ENCODE measurements around the gene TAS1R2. TPM values are rescaled to one million over a fixed set of nuclear protein-coding genes. Genes with fewer than 3 reads are reported as not detected.
A peak's percentile ranks its signal among the peaks of the same experiment; 100 is the strongest.

The TAS1R2 gene
- total RNA-seq, 5 donors from 2014 or later (not counting 1 experiment from before 2014, with no cell fraction given) = not detected

- Histone ChIP-seq H3K9me3 (no peaks in the 10 kb centered on the region), H3K4me3 (ENCODE audit: control insufficient read depth in 1 of 2, extremely low read depth in 1 of 2, low read length in 1 of 2) (peak overlapping the region; percentile 75 to 77), H3K4me1 (ENCODE audit: control insufficient read depth in 1 of 2, extremely low read depth in 1 of 2, insufficient read depth in 2 of 2, low read length in 2 of 2) (peaks cover 16 to 30% of the 10 kb centered on the region in 2 experiments), H3K27ac (ENCODE audit: low read length) (peak overlapping the region; percentile 75), H3K36me3 (ENCODE audit: control insufficient read depth in 2 of 2, extremely low read depth in 1 of 2, insufficient read depth in 1 of 2, low read length in 1 of 2) (peaks cover 0 to 18% of the 10 kb centered on the region in 2 donors), H3K27me3 (replicated peaks in 1 of 2; ENCODE audit: control insufficient read depth in 2 of 2, extremely low read depth in 1 of 2, insufficient read depth in 2 of 2, low read length in 1 of 2) (no peaks in the 10 kb centered on the region)
- H3K4me3 Mint-ChIP-seq = peak overlapping the region; percentile 88 to 91 (median 88)
- DNase-seq (peak in 1 of 35 experiments; percentile 34), ATAC-seq (replicated peaks in 1 of 4) (no peak)
- POLR2A ChIA-PET = interaction anchor here in 1 of 2 donors (0.8 kb wide), 1 partner anchor 15 kb away, joined by 3 read pairs; no protein-coding TSS in a partner anchor
- peak overlapping the region; percentile 86 to 99 for H3K27ac Mint-ChIP-seq
- no peaks in the 10 kb centered on the region for H3K27me3 Mint-ChIP-seq
- H3K9me3 Mint-ChIP-seq = no peaks in the 10 kb centered on the region
- H3K36me3 Mint-ChIP-seq = no peaks in the 10 kb centered on the region
- H3K4me1 Mint-ChIP-seq = peaks cover 30 to 44% (median 31%) of the 10 kb centered on the region in 3 donors
- WGBS (ENCODE audit: insufficient coverage) = 1% methylated on average over 40 of the region's 44 CpGs
- CTCF ChIA-PET = interaction anchor here in 1 of 2 donors (1.2 to 1.8 kb wide), 4 partner anchors 11 to 173 kb away, joined by 3 to 14 read pairs (median 7); partner anchors contain the start of gene IFFO2
These were observed 42.6 kb upstream of the TAS1R2 start for GRCh38 chr1:18901952-18902522.

DNA sequence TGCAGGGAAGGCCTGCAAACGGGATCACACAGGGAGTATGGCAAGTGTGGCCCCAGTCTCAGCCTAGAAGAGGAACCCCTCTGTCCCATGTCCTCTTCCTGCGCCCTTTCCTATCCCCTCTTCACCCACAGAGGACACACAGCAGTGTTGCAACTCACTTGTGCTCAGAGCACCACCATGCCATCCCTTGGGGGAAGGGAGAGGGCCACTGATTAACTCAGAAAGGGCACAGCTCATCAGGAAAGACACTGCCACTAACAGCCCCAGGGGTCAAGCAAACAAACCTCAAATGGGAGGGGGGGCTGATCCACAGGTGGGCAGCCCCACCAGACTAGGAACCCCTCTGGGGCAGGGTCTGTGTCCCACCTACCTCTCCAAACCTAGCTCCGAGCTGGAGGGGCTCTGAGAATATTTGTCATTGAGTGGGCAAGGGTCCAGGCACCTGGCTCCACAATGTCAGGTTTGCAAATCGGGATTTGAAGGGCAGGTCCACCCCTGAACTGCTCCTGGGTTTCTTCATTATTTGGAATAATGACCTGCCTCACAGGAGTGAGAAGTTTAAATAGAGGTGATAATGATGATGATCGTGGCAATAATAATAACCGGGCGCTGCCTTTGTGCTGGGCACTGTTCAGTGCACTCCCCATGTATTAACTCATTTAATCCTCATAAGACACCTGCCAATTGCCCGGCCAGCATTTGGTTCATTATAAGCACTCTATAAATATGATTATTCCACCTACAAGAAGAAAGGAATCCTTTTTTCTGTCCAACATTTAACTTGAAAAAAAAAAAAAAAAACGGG is 41.9 kb upstream of the TAS1R2 start:
- peaks cover 28 to 37% (median 28%) of the 10 kb centered on the region in 3 donors for H3K4me1 Mint-ChIP-seq
- no peaks in the 10 kb centered on the region for H3K36me3 Mint-ChIP-seq
- Histone ChIP-seq H3K4me1 (ENCODE audit: control insufficient read depth in 1 of 2, extremely low read depth in 1 of 2, insufficient read depth in 2 of 2, low read length in 2 of 2) (peaks cover 16 to 27% of the 10 kb centered on the region in 2 experiments), H3K27ac (ENCODE audit: low read length) (no peak overlapping the region), H3K36me3 (ENCODE audit: control insufficient read depth in 2 of 2, extremely low read depth in 1 of 2, insufficient read depth in 1 of 2, low read length in 1 of 2) (peaks cover 0 to 13% of the 10 kb centered on the region in 2 donors), H3K4me3 (ENCODE audit: control insufficient read depth in 1 of 2, extremely low read depth in 1 of 2, low read length in 1 of 2) (peak overlapping the region in 1 of 2 donors; percentile 75), H3K27me3 (replicated peaks in 1 of 2; ENCODE audit: control insufficient read depth in 2 of 2, extremely low read depth in 1 of 2, insufficient read depth in 2 of 2, low read length in 1 of 2) (no peaks in the 10 kb centered on the region), H3K9me3 (no peaks in the 10 kb centered on the region)
- DNase-seq (no peak), ATAC-seq (replicated peaks in 1 of 4) (no peak)
- no peaks in the 10 kb centered on the region for H3K27me3 Mint-ChIP-seq
- 75% methylated on average over 2 of the region's 9 CpGs for WGBS (ENCODE audit: insufficient coverage)
- H3K27ac Mint-ChIP-seq = peak overlapping the region; percentile 73 to 86
- POLR2A ChIA-PET = interaction anchor here in 1 of 2 donors (0.5 kb wide), 1 partner anchor 110 kb away, joined by 4 read pairs; no protein-coding TSS in a partner anchor
- CTCF ChIA-PET = no interaction called here
- H3K4me3 Mint-ChIP-seq = peak overlapping the region; percentile 88 to 91 (median 88)
- no peaks in the 10 kb centered on the region for H3K9me3 Mint-ChIP-seq

- ChIA-PET POLR2A (no interaction called here), CTCF (interaction anchor here in 1 of 2 donors (0.6 kb wide), 1 partner anchor 13 kb away, joined by 4 read pairs; no protein-coding TSS in a partner anchor)
- Histone ChIP-seq H3K27me3 (replicated peaks in 1 of 2; ENCODE audit: control insufficient read depth in 2 of 2, extremely low read depth in 1 of 2, insufficient read depth in 2 of 2, low read length in 1 of 2) (no peaks in the 10 kb centered on the region), H3K4me3 (ENCODE audit: control insufficient read depth in 1 of 2, extremely low read depth in 1 of 2, low read length in 1 of 2) (no peak overlapping the region), H3K4me1 (ENCODE audit: control insufficient read depth in 1 of 2, extremely low read depth in 1 of 2, insufficient read depth in 2 of 2, low read length in 2 of 2) (peaks cover 16 to 27% of the 10 kb centered on the region in 2 experiments), H3K9me3 (no peaks in the 10 kb centered on the region), H3K36me3 (ENCODE audit: control insufficient read depth in 2 of 2, extremely low read depth in 1 of 2, insufficient read depth in 1 of 2, low read length in 1 of 2) (peaks cover 0 to 3% of the 10 kb centered on the region in 2 donors), H3K27ac (ENCODE audit: low read length) (no peak overlapping the region)
- Mint-ChIP-seq H3K27ac (no peak overlapping the region), H3K27me3 (no peaks in the 10 kb centered on the region), H3K4me1 (peaks cover 28 to 36% (median 28%) of the 10 kb centered on the region in 3 donors), H3K36me3 (no peaks in the 10 kb centered on the region), H3K4me3 (peak overlapping the region in 2 of 3 donors; percentile 35 to 91), H3K9me3 (no peaks in the 10 kb centered on the region)
- 49% methylated on average over 5 of the region's 10 CpGs for WGBS (ENCODE audit: insufficient coverage)
- peak in 3 of 35 experiments; percentile 9 to 29 (median 15) for DNase-seq
- no peak for ATAC-seq (replicated peaks in 1 of 4)
These were observed 40.9 kb upstream of the TAS1R2 start for GRCh38 chr1:18900303-18900841.

GRCh38 chr1:18899363-18900049 is 40.0 kb upstream of the TAS1R2 start:
- no peak overlapping the region for H3K4me3 ChIP-seq (ENCODE audit: control insufficient read depth in 1 of 2, extremely low read depth in 1 of 2, low read length in 1 of 2)
- no peak for DNase-seq
- Mint-ChIP-seq H3K27ac (no peak overlapping the region), H3K4me1 (peaks cover 28 to 36% (median 28%) of the 10 kb centered on the region in 3 donors), H3K9me3 (no peaks in the 10 kb centered on the region), H3K27me3 (no peaks in the 10 kb centered on the region), H3K36me3 (no peaks in the 10 kb centered on the region), H3K4me3 (no peak overlapping the region)
- H3K27me3 ChIP-seq (replicated peaks in 1 of 2; ENCODE audit: control insufficient read depth in 2 of 2, extremely low read depth in 1 of 2, insufficient read depth in 2 of 2, low read length in 1 of 2) = no peaks in the 10 kb centered on the region
- ChIA-PET POLR2A (no interaction called here), CTCF (interaction anchor here (0.6 to 1.0 kb wide), 4 partner anchors 8 to 72 kb away, joined by 3 to 4 read pairs (median 4); no protein-coding TSS in a partner anchor)
- H3K4me1 ChIP-seq (ENCODE audit: control insufficient read depth in 1 of 2, extremely low read depth in 1 of 2, insufficient read depth in 2 of 2, low read length in 2 of 2) = peaks cover 16 to 27% of the 10 kb centered on the region in 2 experiments
- H3K36me3 ChIP-seq (ENCODE audit: control insufficient read depth in 2 of 2, extremely low read depth in 1 of 2, insufficient read depth in 1 of 2, low read length in 1 of 2) = no peaks in the 10 kb centered on the region
- no peak overlapping the region for H3K27ac ChIP-seq (ENCODE audit: low read length)
- 93% methylated on average over 3 of the region's 4 CpGs for WGBS (ENCODE audit: insufficient coverage)
- H3K9me3 ChIP-seq = no peaks in the 10 kb centered on the region
- no peak for ATAC-seq (replicated peaks in 1 of 4)

GRCh38 chr1:18898567-18898966 is 39.1 kb upstream of the TAS1R2 start:
- Mint-ChIP-seq H3K27ac (no peak overlapping the region), H3K27me3 (no peaks in the 10 kb centered on the region), H3K4me3 (no peak overlapping the region), H3K36me3 (no peaks in the 10 kb centered on the region), H3K9me3 (no peaks in the 10 kb centered on the region), H3K4me1 (peaks cover 24 to 35% (median 25%) of the 10 kb centered on the region in 3 donors)
- Histone ChIP-seq H3K36me3 (ENCODE audit: control insufficient read depth in 2 of 2, extremely low read depth in 1 of 2, insufficient read depth in 1 of 2, low read length in 1 of 2) (no peaks in the 10 kb centered on the region), H3K4me3 (ENCODE audit: control insufficient read depth in 1 of 2, extremely low read depth in 1 of 2, low read length in 1 of 2) (no peak overlapping the region), H3K27ac (ENCODE audit: low read length) (no peak overlapping the region), H3K4me1 (ENCODE audit: control insufficient read depth in 1 of 2, extremely low read depth in 1 of 2, insufficient read depth in 2 of 2, low read length in 2 of 2) (peaks cover 16 to 27% of the 10 kb centered on the region in 2 experiments), H3K27me3 (replicated peaks in 1 of 2; ENCODE audit: control insufficient read depth in 2 of 2, extremely low read depth in 1 of 2, insufficient read depth in 2 of 2, low read length in 1 of 2) (no peaks in the 10 kb centered on the region), H3K9me3 (no peaks in the 10 kb centered on the region)
- ATAC-seq (replicated peaks in 1 of 4) (no peak), DNase-seq (no peak)
- 98% methylated on average over 7 of the region's 8 CpGs for WGBS (ENCODE audit: insufficient coverage)
- ChIA-PET POLR2A (no interaction called here), CTCF (no interaction called here)

GRCh38 chr1:18895317-18895716 is 35.9 kb upstream of the TAS1R2 start:
- Histone ChIP-seq H3K27ac (ENCODE audit: low read length) (no peak overlapping the region), H3K4me1 (ENCODE audit: control insufficient read depth in 1 of 2, extremely low read depth in 1 of 2, insufficient read depth in 2 of 2, low read length in 2 of 2) (peaks cover 3 to 9% of the 10 kb centered on the region in 2 experiments), H3K4me3 (ENCODE audit: control insufficient read depth in 1 of 2, extremely low read depth in 1 of 2, low read length in 1 of 2) (no peak overlapping the region), H3K9me3 (no peaks in the 10 kb centered on the region), H3K36me3 (ENCODE audit: control insufficient read depth in 2 of 2, extremely low read depth in 1 of 2, insufficient read depth in 1 of 2, low read length in 1 of 2) (no peaks in the 10 kb centered on the region), H3K27me3 (replicated peaks in 1 of 2; ENCODE audit: control insufficient read depth in 2 of 2, extremely low read depth in 1 of 2, insufficient read depth in 2 of 2, low read length in 1 of 2) (no peaks in the 10 kb centered on the region)
- no peak overlapping the region for H3K27ac Mint-ChIP-seq
- no peaks in the 10 kb centered on the region for H3K27me3 Mint-ChIP-seq
- H3K9me3 Mint-ChIP-seq = no peaks in the 10 kb centered on the region
- peaks cover 4 to 9% (median 5%) of the 10 kb centered on the region in 3 donors for H3K4me1 Mint-ChIP-seq
- no peak for ATAC-seq (replicated peaks in 1 of 4)
- ChIA-PET POLR2A (no interaction called here), CTCF (interaction anchor here in 1 of 2 donors (1.0 kb wide), 1 partner anchor 12 kb away, joined by 3 read pairs; no protein-coding TSS in a partner anchor)
- WGBS (ENCODE audit: insufficient coverage) = 95% methylated on average over 6 of the region's 6 CpGs
- H3K4me3 Mint-ChIP-seq = no peak overlapping the region
- H3K36me3 Mint-ChIP-seq = no peaks in the 10 kb centered on the region
- no peak for DNase-seq
